ENCODE measurements around the gene PTP4A1. TPM values are rescaled to one million over a fixed set of nuclear protein-coding genes. Genes with fewer than 3 reads are reported as not detected.

PTP4A1 gene
- total RNA-seq, 1 donor from 2014 or later: 143 TPM

DNA sequence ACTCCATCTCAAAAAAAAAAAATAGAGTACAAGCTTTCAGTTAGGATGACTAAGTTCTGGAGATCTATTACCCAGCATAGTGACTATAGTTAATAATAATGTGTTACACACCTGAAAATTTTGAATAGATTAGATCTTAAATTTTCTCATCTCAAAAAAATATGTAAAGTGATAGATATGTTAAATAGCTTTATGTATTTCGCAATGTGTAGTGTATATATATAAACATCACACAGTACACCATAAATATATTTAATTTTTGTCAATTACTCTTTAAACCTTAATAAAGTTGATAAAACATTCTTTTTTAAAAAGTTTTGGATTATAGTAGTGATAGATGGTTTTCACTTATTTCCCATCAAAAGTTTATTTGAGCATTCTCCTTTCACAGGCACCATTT lies 25.6 kb upstream of the PTP4A1 start:
- peaks cover under 1% of the 10 kb centered on the region for H3K27me3 ChIP-seq (ENCODE audit: insufficient read depth, low read length)
- H3K36me3 ChIP-seq (ENCODE audit: insufficient read depth, low read length): no peaks in the 10 kb centered on the region
- Mint-ChIP-seq H3K4me1 (ENCODE audit: low read depth, unreplicated experiment) (peaks cover 8% of the 10 kb centered on the region), H3K27me3 (ENCODE audit: low read depth, unreplicated experiment) (no peaks in the 10 kb centered on the region), H3K27ac (ENCODE audit: unreplicated experiment) (no peak overlapping the region), H3K9me3 (ENCODE audit: unreplicated experiment) (no peaks in the 10 kb centered on the region), H3K36me3 (ENCODE audit: low read depth, unreplicated experiment) (no peaks in the 10 kb centered on the region), H3K4me3 (ENCODE audit: unreplicated experiment) (no peak overlapping the region)
- no peaks in the 10 kb centered on the region for H3K9me3 ChIP-seq (ENCODE audit: insufficient read depth, low read depth, low read length)
- FAIRE-seq (no peak), DNase-seq (ENCODE audit: low read depth) (no peak)
- no peak overlapping the region for H3K4me3 ChIP-seq (ENCODE audit: insufficient read depth, low read depth, low read length)
- no peaks in the 10 kb centered on the region for H3K4me1 ChIP-seq (ENCODE audit: insufficient read depth, low read length)
- TF ChIP-seq CTCF (IDR thresholded peaks at IDR 0.05; ENCODE audit: insufficient read depth, low read depth, low read length): no peak
- no peak for TF ChIP-seq EZH2 (IDR thresholded peaks at IDR 0.05; ENCODE audit: insufficient read depth, low read length)
- no peak overlapping the region for H2AFZ ChIP-seq (ENCODE audit: low read depth, low read length)
- H3K4me2 ChIP-seq (ENCODE audit: low read length): no peak overlapping the region
- H3K79me2 ChIP-seq (ENCODE audit: insufficient read depth, low read length): no peaks in the 10 kb centered on the region
- no peak overlapping the region for H3K27ac ChIP-seq (ENCODE audit: low read depth, low read length)
- no peak overlapping the region for H3K9ac ChIP-seq (ENCODE audit: low read length)
- H4K20me1 ChIP-seq (ENCODE audit: insufficient read depth, low read length): no peaks in the 10 kb centered on the region

DNA sequence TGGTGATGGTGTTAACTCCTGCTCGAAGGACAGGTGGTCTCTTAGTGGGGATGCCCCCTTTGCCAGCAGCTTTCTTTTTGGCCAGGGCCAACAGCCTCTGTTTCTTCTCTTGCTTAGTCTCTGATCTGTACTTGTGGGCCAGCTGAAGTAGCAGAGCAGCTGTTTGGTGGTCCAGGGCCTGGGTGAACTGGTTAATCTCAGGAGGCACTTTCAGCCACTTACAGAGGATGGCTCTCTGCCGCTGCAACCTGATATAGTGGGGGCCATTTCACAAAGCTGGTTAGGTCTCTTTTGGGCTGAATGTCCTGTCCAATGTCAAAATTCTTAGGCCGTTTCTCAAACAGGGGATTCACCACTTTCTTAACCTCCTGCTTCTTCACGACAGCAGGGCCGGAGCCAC lies 23.2 kb upstream of the PTP4A1 start:
- H3K9me3 Mint-ChIP-seq (ENCODE audit: unreplicated experiment): no peaks in the 10 kb centered on the region
- Histone ChIP-seq H3K9me3 (ENCODE audit: insufficient read depth, low read depth, low read length) (no peaks in the 10 kb centered on the region), H3K9ac (ENCODE audit: low read length) (no peak overlapping the region), H3K4me3 (ENCODE audit: insufficient read depth, low read depth, low read length) (no peak overlapping the region), H2AFZ (ENCODE audit: low read depth, low read length) (no peak overlapping the region), H3K27me3 (ENCODE audit: insufficient read depth, low read length) (peaks cover 4% of the 10 kb centered on the region), H3K36me3 (ENCODE audit: insufficient read depth, low read length) (no peaks in the 10 kb centered on the region), H3K79me2 (ENCODE audit: insufficient read depth, low read length) (no peaks in the 10 kb centered on the region), H3K4me2 (ENCODE audit: low read length) (no peak overlapping the region), H4K20me1 (ENCODE audit: insufficient read depth, low read length) (no peaks in the 10 kb centered on the region), H3K4me1 (ENCODE audit: insufficient read depth, low read length) (no peaks in the 10 kb centered on the region), H3K27ac (ENCODE audit: low read depth, low read length) (no peak overlapping the region)
- no peak for DNase-seq (ENCODE audit: low read depth)
- no peak overlapping the region for H3K27ac Mint-ChIP-seq (ENCODE audit: unreplicated experiment)
- no peak overlapping the region for H3K4me3 Mint-ChIP-seq (ENCODE audit: unreplicated experiment)
- H3K36me3 Mint-ChIP-seq (ENCODE audit: low read depth, unreplicated experiment): no peaks in the 10 kb centered on the region
- no peaks in the 10 kb centered on the region for H3K27me3 Mint-ChIP-seq (ENCODE audit: low read depth, unreplicated experiment)
- peaks cover 2% of the 10 kb centered on the region for H3K4me1 Mint-ChIP-seq (ENCODE audit: low read depth, unreplicated experiment)
- FAIRE-seq: no peak
- TF ChIP-seq EZH2 (IDR thresholded peaks at IDR 0.05; ENCODE audit: insufficient read depth, low read length): no peak
- TF ChIP-seq CTCF (IDR thresholded peaks at IDR 0.05; ENCODE audit: insufficient read depth, low read depth, low read length): no peak

GRCh38 chr6:63553208-63553607 lies 19.1 kb upstream of the PTP4A1 start:
- FAIRE-seq: no peak
- H3K36me3 ChIP-seq (ENCODE audit: insufficient read depth, low read length): no peaks in the 10 kb centered on the region
- peaks cover 1% of the 10 kb centered on the region for H3K9me3 Mint-ChIP-seq (ENCODE audit: unreplicated experiment)
- H2AFZ ChIP-seq (ENCODE audit: low read depth, low read length): no peak overlapping the region
- no peak overlapping the region for H3K4me3 ChIP-seq (ENCODE audit: insufficient read depth, low read depth, low read length)
- DNase-seq (ENCODE audit: low read depth): no peak
- H3K4me1 Mint-ChIP-seq (ENCODE audit: low read depth, unreplicated experiment): peaks cover 7% of the 10 kb centered on the region
- H3K27ac Mint-ChIP-seq (ENCODE audit: unreplicated experiment): no peak overlapping the region
- H3K4me3 Mint-ChIP-seq (ENCODE audit: unreplicated experiment): no peak overlapping the region
- H3K4me2 ChIP-seq (ENCODE audit: low read length): no peak overlapping the region
- no peaks in the 10 kb centered on the region for H4K20me1 ChIP-seq (ENCODE audit: insufficient read depth, low read length)
- no peaks in the 10 kb centered on the region for H3K9me3 ChIP-seq (ENCODE audit: insufficient read depth, low read depth, low read length)
- no peaks in the 10 kb centered on the region for H3K36me3 Mint-ChIP-seq (ENCODE audit: low read depth, unreplicated experiment)
- H3K27me3 ChIP-seq (ENCODE audit: insufficient read depth, low read length): peaks cover 4% of the 10 kb centered on the region
- H3K27ac ChIP-seq (ENCODE audit: low read depth, low read length): no peak overlapping the region
- H3K79me2 ChIP-seq (ENCODE audit: insufficient read depth, low read length): no peaks in the 10 kb centered on the region
- no peaks in the 10 kb centered on the region for H3K27me3 Mint-ChIP-seq (ENCODE audit: low read depth, unreplicated experiment)
- TF ChIP-seq EZH2 (IDR thresholded peaks at IDR 0.05; ENCODE audit: insufficient read depth, low read length) (no peak), CTCF (IDR thresholded peaks at IDR 0.05; ENCODE audit: insufficient read depth, low read depth, low read length) (no peak)
- H3K9ac ChIP-seq (ENCODE audit: low read length): no peak overlapping the region
- no peaks in the 10 kb centered on the region for H3K4me1 ChIP-seq (ENCODE audit: insufficient read depth, low read length)
